Heart right ventricle (tissue), 16 donors: ENCODE data around the gene MAST3. TPM values are rescaled to one million over a fixed set of nuclear protein-coding genes. Genes with fewer than 3 reads are reported as not detected.

ENCODE experiments used
- ATAC-seq, 8 donors: fragments of 200-7000 bp; cut with Tn5 transposase; one replicate each; pipeline ENCODE4 v1.9.1; 2020; ENCODE audit warnings: mild to moderate bottlenecking in 8 of 8, moderate library complexity in 8 of 8, moderate number of reproducible peaks in 1 of 8
- DNase-seq, 2 donors: peaks; one replicate each; pipeline ENCODE4 v3.0.0-alpha.2; 2020
- H3K27ac ChIP-seq, 10 donors: fragments of 200-600 bp; sonication (generic) in 2 of 10; one replicate each; pipeline versions ENCODE4 v1.5.0 to v1.8.0; 2020 to 2022; ENCODE audit warnings: mild to moderate bottlenecking in 3 of 10
- H3K27me3 ChIP-seq, 7 donors: fragments of 200-600 bp; one replicate each; pipeline ENCODE4 v1.8.0; 2021 to 2022; ENCODE audit warnings: mild to moderate bottlenecking in 2 of 7
- H3K36me3 ChIP-seq, 9 donors: fragments of 200-600 bp; sonication (generic) in 1 of 9; one replicate each; pipeline versions ENCODE4 v1.5.0 to v1.8.0; 2020 to 2022; ENCODE audit warnings: mild to moderate bottlenecking in 2 of 9
- H3K4me1 ChIP-seq, 9 donors: fragments of 200-600 bp; sonication (generic) in 1 of 9; one replicate each; pipeline versions ENCODE4 v1.5.0 to v1.8.0; 2020 to 2022; ENCODE audit warnings: mild to moderate bottlenecking in 4 of 9
- H3K4me3 ChIP-seq, 10 donors: fragments of 200-600 bp; sonication (generic) in 2 of 10; one replicate each; pipeline versions ENCODE4 v1.5.0 to v1.8.0; 2020 to 2022; ENCODE audit warnings: mild to moderate bottlenecking in 7 of 10, moderate library complexity in 2 of 10
- H3K9me3 ChIP-seq, 11 donors: fragments of 200-600 bp in 10 of 11; sonication (generic) in 2 of 11; one replicate each; pipeline versions ENCODE4 v1.5.0 to v1.8.0; 2013 to 2022; ENCODE audit warnings: mild to moderate bottlenecking in 2 of 11, control low read depth in 1 of 11, moderate library complexity in 1 of 11
- CTCF ChIP-seq, 9 donors: fragments of 200-600 bp; sonication (generic) in 2 of 9; IDR thresholded peaks; one replicate each; pipeline versions ENCODE4 v1.5.0 to v1.8.0; 2021 to 2022; ENCODE audit warnings: antibody characterized with exemption in 9 of 9, mild to moderate bottlenecking in 5 of 9, moderate library complexity in 1 of 9
- WGBS, 2 donors: extraction: QIAGEN DNeasy Blood & Tissue Kit; methylation state at CpG; one replicate each; pipeline ENCODE4 v1.1.7; 2013; ENCODE audit warnings: inconsistent platforms in 1 of 2; 5-methylcytosine and 5-hydroxymethylcytosine counted together
- intact Hi-C, 10 donors: fragments of 100-400 bp; cut with DNase I; formaldehyde crosslinking; loops; one replicate each; pipeline versions ENCODE4 v1.11.1 to v1.14.2; 2022
- polyA plus RNA-seq, 2 donors: library from polyadenylated mRNA; stranded (reverse); fragments of 200-250 nt; gene quantifications; one replicate each; pipeline ENCODE4 v1.2.3, GENCODE V29; 2013
- total RNA-seq, 10 donors: library from RNA; stranded (reverse); fragmentation: NEBNext Ultra II Directional in 3 of 10; extraction: Animal tissue kit (Norgen Biotek cat#: 25700) in 3 of 10; gene quantifications; one replicate each; pipeline versions ENCODE4 v1.2.1 to v1.2.4, GENCODE V29; 2021 to 2023
- donor health status: Arrhythmogenic right ventricular cardiomyopathy.
- donor health status: ischemic (EF 13 %, LVEDD 7.1; RV severe dilation, severe dysfunction).
- donor health status: healthy with polysubstance abuse.
- donor health status: DM: no; HTN: yes; CAD: no.
- donor health status: DM: no; HTN: no; CAD: no.
- donor health status: ischemic (EF 25% LVEDD 6.9; RV normal size, moderate dysfunction).
- donor health status: ischemic (EF 25% LVEDD 5.7; RV mildly dilated, moderate dysfunction).
- donor health status: healthy.
- donor health status: DM: yes; HTN: yes; CAD: no.
- donor health status: Ischemic cardiomyopathy.
- donor health status: ischemic (EF 35%, LVEDD 5.7; RV mildly dilated, moderate dysfunction).
- donor health status: nonischemic (EF 11% LVEDD 7.7; RV severe dilation, severe dysfunction).
- donor health status: DM: yes; HTN: yes; CAD: no.
- donor health status: PGD.
- donor health status: ischemic (EF 29% LVEDD 5.4; RV normal size, mild dysfunction).
- donor health status: nonischemic (EF 23%, LVEDD 6.1; RV moderate dilation, normal function).

The MAST3 gene
- total and polyA plus RNA-seq, 12 donors: 1.5 to 6.4 (median 4.1) TPM

- Histone ChIP-seq H3K9me3 (no peaks in the 10 kb centered on the region), H3K4me1 (peaks cover 0 to 11% (median 7%) of the 10 kb centered on the region in 9 donors), H3K27me3 (no peaks in the 10 kb centered on the region), H3K36me3 (peaks cover 0 to 71% (median 24%) of the 10 kb centered on the region in 9 donors), H3K27ac (no peak overlapping the region), H3K4me3 (no peak overlapping the region)
- DNase-seq: no peak
- no peak for ATAC-seq
- WGBS, 2 donors: 92 to 93% methylated on average over 13 of the region's 13 CpGs
- intact Hi-C loops: no loop called here
- no peak for TF ChIP-seq CTCF (IDR thresholded peaks at IDR 0.05)
Observed at GRCh38 chr19:18147396-18147795, 49.8 kb downstream of the MAST3 start.

DNA sequence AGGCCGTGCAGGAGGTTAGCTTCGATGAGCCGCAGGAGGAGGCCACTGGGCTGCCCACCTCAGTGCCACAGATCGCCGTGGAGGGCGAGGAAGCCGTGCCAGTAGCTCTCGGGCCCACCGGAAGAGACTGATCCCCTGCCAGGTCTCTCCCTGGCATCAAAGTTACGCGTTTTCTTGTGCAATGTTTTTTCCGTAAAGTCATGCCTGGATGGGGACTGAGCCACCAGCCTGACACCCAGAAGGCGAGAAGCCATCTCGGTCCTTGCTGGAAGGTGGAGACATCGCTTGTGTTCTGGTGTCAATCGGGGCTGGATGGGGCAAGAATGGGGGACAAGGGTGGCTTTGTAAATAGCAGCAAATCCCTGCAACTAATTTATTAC, 52.0 kb downstream of the MAST3 start:
- Histone ChIP-seq H3K4me3 (no peak overlapping the region), H3K4me1 (peaks cover 6 to 24% (median 19%) of the 10 kb centered on the region in 9 donors), H3K27ac (no peak overlapping the region), H3K36me3 (peaks cover 0 to 49% (median 14%) of the 10 kb centered on the region in 9 donors), H3K9me3 (no peaks in the 10 kb centered on the region), H3K27me3 (no peaks in the 10 kb centered on the region)
- intact Hi-C loops: no loop called here
- DNase-seq (no peak), ATAC-seq (no peak)
- WGBS, 2 donors: 88 to 90% methylated on average over 15 to 16 of the region's 16 CpGs
- TF ChIP-seq CTCF (IDR thresholded peaks at IDR 0.05): no peak

DNA sequence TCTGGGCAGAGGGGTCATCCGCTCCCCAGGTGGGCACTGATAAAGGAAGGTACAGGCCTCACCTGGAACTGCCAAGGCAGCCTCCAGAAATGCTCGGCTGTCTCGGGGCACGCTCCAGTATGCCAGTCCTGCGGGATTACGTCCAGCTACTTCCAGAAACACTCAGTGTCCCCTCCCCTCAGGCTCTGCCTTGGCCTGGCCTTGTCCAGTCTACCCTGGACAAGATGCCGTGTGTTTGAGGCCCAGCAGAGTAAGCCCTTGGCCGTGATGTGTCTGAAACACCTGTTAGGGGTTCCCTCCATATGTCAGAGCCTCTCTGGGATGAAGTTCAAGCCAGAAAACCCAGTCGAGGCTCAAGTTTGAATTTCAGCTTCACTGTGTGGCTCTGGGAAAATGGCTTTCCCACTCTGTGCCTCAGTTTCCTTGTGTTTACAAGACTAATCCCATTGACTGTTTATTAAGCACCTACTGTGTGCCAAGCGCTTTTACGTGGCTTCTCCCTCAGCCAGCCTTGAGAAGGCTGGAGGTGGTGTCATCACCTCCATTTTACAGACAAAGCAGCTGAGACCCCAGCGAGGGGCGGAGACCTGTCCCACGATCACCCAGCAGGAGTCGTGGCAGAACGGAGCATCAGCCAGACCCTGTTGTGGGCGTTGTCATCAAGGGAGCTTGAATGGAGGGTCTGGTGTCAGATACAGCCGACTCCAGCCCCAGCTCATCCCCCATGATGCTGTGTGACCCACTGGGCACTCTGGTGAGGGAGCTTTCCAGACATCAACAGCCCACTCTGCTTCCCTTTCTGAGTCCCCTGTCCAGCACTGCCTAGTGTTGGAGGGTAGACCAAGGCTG, 53.4 kb downstream of the MAST3 start:
- ATAC-seq: no peak
- TF ChIP-seq CTCF (IDR thresholded peaks at IDR 0.05): no peak
- no peak for DNase-seq
- H3K27me3 ChIP-seq: no peaks in the 10 kb centered on the region
- peak overlapping the region in 3 of 10 donors; percentile 92 to 97 (median 97) for H3K27ac ChIP-seq
- H3K9me3 ChIP-seq: no peaks in the 10 kb centered on the region
- H3K36me3 ChIP-seq: peaks cover 0 to 42% (median under 1%) of the 10 kb centered on the region in 9 donors
- H3K4me3 ChIP-seq: no peak overlapping the region
- intact Hi-C loops: loop anchor here in 2 of 10 donors (5.0 kb wide), 1 partner anchor 34 kb away; no protein-coding TSS in a partner anchor
- 89 to 92% methylated on average over 18 of the region's 18 CpGs for WGBS, 2 donors
- peaks cover 6 to 30% (median 23%) of the 10 kb centered on the region in 9 donors for H3K4me1 ChIP-seq

- ATAC-seq (peak; percentile 52 to 87 (median 74)), DNase-seq (peak; percentile 97)
- Histone ChIP-seq H3K9me3 (no peaks in the 10 kb centered on the region), H3K36me3 (peaks cover 0 to 31% (median 0%) of the 10 kb centered on the region in 9 donors), H3K27me3 (no peaks in the 10 kb centered on the region), H3K4me3 (peak overlapping the region; percentile 37 to 96 (median 89)), H3K4me1 (peaks cover 10 to 44% (median 35%) of the 10 kb centered on the region in 9 donors), H3K27ac (peak overlapping the region; percentile 63 to 97 (median 94))
- intact Hi-C loops: loop anchor here in 4 of 10 donors (1.0 to 5.0 kb wide), 3 partner anchors 35 to 72 kb away; no protein-coding TSS in a partner anchor
- 0% methylated on average over 22 of the region's 22 CpGs for WGBS, 2 donors
- TF ChIP-seq CTCF (IDR thresholded peaks at IDR 0.05): peak; percentile 30 to 79 (median 63)
Observed at GRCh38 chr19:18152442-18152816, 54.9 kb downstream of the MAST3 start.
